GM19455 (cell line): ENCODE results near the gene KLHL29.

Source experiments
- ATAC-seq: cut with Tn5 transposase; IDR thresholded peaks from one replicate; pipeline ENCODE4 v1.9.1; 2021; ENCODE audit not compliant: unreplicated experiment

KLHL29 gene

DNA sequence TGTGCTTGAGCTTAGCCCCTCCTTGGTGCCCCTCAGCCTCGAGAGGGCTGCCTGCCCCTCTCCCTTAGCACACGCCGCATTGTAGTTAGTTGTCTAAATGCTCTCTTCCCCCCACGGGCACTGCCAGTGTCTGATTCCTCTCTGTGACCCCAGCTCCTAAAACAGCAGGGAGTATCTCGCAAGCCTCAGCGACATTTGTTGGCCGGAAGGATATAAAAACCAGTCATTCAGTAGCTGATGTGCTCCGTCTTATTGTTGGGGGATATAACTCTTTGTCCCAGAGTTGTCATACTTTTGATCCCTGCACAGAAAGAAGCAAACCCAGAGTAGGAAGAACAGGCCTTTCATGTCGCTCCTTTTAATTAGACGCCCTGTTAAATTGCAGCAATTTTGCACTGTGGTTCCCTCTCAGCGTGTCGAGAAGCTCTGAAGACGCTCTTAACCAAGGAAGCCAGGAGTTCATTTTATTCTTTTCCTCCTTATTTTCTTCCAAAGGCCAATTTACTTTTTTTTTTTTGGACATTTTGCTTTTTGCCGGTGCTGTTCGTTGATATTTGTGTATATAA lies 201.8 kb downstream of the KLHL29 start:
- no peak for ATAC-seq

- no peak for ATAC-seq
Measured at GRCh38 chr2:23587341-23587880, 202.4 kb downstream of the KLHL29 start.

DNA sequence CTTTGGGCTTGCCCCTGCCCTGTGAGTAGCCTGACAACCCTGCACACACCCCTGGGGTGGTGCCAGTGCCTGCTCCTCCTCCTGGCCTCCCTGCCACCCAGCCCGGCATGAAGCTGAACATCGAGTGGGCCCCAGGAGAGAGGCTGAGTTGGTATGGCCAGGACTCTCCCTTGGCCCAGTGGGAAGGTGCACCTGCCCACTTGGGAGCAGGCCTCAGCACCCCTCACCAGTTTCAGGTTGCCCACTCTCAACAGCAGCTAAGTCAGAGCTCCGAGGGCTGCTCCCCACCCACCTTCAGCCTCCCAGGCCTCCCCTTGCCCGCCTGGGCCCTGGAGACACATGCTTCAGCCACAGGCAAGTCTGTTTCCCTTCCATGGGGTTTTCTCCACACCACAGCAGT lies 203.1 kb downstream of the KLHL29 start:
- no peak for ATAC-seq

GRCh38 chr2:23588508-23589201 lies 203.7 kb downstream of the KLHL29 start:
- no peak for ATAC-seq

GRCh38 chr2:23589220-23589647 lies 204.3 kb downstream of the KLHL29 start:
- no peak for ATAC-seq

DNA sequence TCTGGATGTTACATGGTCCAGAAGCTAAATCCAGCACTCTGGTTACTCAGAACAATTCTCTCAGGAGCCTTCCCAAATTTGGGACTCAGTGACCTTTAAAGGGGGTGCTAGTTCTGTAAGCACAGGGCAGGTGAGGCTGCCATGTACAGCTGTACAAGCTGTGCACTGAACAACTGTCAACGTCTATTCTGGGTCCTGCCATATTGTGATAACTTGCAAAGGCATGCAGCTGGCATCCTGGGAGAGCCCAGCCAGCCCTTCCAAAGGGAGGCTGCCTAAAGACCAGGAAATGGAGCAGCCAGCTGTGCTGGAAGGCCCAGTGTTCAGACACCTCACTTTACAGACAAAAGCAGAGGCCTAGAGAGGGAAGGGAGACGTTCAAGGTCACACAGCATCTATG lies 204.8 kb downstream of the KLHL29 start:
- ATAC-seq, result no peak

GRCh38 chr2:23590241-23590869 lies 205.4 kb downstream of the KLHL29 start:
- no peak for ATAC-seq

GRCh38 chr2:23591111-23591510 lies 206.1 kb downstream of the KLHL29 start:
- no peak for ATAC-seq

DNA sequence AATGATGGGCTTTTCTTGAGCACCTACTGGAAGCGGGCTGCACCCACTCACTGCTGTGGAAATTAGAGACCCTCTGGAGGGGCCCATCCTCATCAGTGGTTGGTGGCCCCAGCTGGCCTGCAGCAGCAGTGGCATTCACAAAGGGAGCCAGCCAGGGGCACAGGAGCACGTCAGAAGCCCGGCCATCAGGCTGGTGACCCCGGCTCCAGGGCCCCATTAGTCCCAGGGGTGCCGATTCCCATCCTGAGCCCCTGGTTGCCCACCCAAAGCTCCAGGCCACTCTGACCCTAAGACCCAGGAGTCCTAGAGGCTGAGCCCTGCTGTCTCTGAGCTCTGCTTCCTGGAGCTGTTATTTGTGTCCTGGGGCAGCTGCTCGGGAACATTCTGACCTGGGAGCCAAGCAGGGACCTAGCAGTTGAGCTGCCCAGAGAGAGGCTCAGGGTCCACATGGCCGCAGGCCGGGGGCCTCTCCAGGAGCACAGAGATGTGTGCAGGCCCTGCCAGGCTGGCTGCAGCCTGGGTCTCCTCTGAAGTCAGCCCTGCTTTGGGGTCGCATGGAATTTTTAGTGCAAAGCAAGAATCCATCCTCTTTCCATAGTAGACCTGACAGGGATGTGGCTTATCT lies 207.2 kb downstream of the KLHL29 start:
- ATAC-seq, result no peak

DNA sequence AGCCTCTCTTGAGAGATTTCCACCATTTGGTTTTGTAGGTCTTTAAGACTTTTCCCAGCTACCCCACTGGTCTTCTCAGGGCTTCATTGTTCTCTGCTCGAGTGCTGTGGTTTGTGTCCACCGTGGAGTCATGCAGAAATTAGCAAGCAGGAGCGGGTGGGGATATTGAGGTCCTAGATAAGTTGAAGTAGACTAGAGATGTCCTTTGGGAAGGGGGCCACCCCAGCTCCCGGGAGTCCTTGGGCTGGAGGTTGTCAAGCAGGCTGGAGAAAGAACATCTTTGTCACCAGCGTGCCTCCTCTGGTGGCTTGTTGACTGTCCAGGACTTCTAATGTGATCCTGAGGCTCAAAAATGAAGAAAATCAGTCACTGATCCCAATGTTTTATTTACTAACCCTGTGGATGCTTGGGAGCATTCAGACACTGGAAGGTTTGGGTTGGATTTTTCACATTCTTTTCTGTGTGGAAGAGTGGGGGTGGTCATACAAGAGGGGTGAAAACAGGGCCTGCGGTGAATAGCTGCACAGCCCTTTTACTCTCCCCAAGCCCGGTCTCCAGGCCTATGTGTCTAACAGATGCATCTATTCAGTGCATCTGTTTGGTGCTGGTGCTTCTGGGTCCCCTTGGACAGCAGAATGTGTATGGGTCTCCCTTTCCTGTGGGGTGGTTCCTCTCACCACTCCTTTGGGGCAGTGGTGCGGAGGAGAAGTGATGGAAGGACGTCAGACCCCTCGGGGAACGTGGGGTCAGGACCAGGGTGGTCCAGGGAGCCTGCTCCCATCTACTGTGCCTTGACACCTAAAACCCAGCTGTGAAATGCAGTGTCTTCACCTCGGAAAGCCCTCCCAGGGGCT lies 208.1 kb downstream of the KLHL29 start:
- no peak for ATAC-seq

GRCh38 chr2:23593752-23594459 lies 208.9 kb downstream of the KLHL29 start:
- ATAC-seq, result no peak

- ATAC-seq, result no peak
Measured at GRCh38 chr2:23594460-23594825, 209.5 kb downstream of the KLHL29 start.

DNA sequence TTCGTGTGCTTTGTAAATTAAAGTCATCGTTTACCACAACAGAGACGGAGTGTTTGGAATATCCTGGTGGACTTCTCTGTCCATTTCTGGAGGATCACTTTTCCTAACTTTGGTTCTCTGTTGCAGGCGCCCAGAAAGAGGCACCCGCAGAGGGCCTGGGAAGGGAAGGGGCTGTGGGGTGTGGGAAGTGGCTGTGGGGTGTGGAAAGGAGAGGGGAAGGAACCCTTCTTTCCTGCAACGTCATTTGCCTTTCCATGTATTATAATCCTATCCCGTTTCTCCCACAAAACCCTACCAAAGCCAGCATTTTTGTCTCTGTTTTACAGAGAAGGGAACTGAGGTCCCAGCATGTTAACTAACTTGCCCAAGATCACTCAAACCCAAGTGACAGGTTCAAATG lies 210.0 kb downstream of the KLHL29 start:
- ATAC-seq, result no peak

- ATAC-seq, result no peak
Measured at GRCh38 chr2:23595601-23596251, 210.7 kb downstream of the KLHL29 start.

DNA sequence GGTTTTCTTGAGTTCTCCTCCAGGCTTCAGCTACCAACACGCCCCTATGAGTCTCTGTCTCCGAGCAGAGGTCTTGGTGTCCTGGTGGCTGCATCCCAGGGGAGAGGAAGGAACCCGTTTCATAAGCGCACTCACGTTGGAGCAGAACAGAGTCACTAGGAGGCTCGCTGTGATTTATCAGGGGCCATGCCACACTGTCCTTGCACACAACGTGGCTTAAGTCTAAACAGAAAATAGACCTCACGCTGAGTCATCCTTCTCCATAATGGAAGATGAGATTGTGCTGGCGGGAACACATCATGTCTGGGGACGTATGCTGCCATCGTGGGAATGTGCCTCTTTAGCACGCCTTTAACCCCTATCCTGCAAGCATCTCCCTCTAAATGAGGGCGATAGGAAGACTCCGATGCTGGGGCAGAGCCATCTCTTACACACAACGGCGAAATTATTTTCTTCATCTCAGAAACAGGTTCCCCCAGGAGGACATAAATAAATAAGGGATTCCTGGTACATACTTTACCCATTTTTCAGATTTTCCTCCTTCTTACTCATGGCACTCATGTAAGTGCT lies 211.4 kb downstream of the KLHL29 start:
- ATAC-seq, result no peak

- no peak for ATAC-seq
Measured at GRCh38 chr2:23597687-23598086, 212.7 kb downstream of the KLHL29 start.

DNA sequence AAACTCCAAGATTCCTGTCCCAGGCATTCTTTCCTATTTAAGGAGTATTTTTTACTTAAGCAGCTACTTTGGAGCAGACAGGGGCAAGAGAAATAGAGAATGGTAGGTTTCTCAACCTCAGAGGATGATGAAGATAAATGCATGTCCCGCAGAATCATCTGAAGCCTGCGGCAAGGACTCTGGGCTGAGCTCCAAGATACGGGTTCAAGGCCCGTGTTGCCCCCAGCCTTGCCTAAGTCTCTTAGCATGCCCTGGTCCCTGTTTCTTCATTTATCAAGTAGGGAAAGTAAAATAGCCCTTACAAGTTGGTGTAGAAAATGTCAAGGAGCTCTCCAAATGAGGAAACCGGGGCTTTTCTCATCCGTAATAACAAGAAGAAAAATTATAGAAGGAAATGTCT lies 214.0 kb downstream of the KLHL29 start:
- ATAC-seq, result no peak

DNA sequence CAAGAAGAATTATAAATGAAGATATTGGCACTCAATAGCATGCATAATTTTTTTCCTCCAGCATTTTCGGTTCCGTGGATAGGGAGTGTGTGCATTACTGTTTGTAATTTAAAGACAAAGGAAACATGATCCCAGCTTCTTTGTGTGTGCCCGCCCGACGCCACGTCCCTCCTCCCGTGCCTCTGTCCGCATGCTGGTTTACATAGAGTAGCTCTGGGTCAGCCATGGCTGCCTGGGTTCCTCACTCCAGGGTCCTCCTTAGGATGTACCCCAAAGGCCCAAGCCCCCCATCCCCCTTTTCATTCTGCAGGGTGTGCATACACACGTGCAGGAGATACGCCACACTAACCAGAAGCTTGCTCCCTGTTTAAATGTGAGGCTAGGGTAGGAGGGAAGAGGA lies 214.7 kb downstream of the KLHL29 start:
- ATAC-seq, result no peak

DNA sequence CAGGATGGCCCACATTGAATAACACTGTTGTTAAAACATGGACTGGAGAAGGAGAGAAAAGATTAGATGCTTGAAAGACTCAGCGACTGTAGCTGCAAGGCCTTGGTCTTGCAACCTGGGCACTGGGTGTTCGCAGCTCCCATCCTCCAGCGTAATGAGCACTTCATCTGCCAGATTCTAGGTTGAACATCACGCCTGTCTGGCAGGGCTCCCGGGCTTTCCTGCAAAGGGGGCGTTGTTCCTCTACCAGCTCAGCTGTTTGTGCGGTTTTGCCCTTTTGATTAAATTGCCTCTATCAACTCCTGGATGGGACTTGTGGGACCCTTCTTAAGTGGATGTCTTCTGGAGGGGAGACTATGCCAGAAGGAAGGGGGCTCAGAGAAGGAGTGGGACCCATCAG lies 215.4 kb downstream of the KLHL29 start:
- ATAC-seq, result no peak
